SK-N-SH (cell line): Measurements from ENCODE around the gene PCSK9. TPM values are rescaled to one million over a fixed set of nuclear protein-coding genes. Genes with fewer than 3 reads are reported as not detected.
A peak's percentile ranks its signal among the peaks of the same experiment; 100 is the strongest.

Experiments used
- CTCF ChIA-PET: fragments of 300-600, 350-600 bp; formaldehyde crosslinking; extraction: SDS; loops from one replicate; lab custom pipeline; 2021; lab: Yijun Ruan, JAX
- POLR2A ChIA-PET: fragments of 350-600 bp; sonication (Branson Sonifier 250); formaldehyde crosslinking; extraction: SDS; loops from one replicate; lab custom pipeline; 2020; ENCODE audit warnings: antibody characterized with exemption, inconsistent platforms; lab: Yijun Ruan, JAX
- DNase-seq: peaks from one replicate; pipeline ENCODE4 v3.0.0; 2012
- H2AFZ ChIP-seq: fragments of 200-600 bp; sonication (generic); 2 replicates; pipeline ENCODE4 v1.8.1; 2016; ENCODE audit warnings: antibody characterized with exemption, mild to moderate bottlenecking, low read depth
- H3F3A ChIP-seq: fragments of 200-600 bp; sonication (generic); replicated peaks from 2 replicates; pipeline ENCODE3; 2016; ENCODE audit warnings: antibody characterized with exemption, mild to moderate bottlenecking; ENCODE audit not compliant: insufficient read depth
- H3K27ac ChIP-seq, 2 experiments: fragments of 200-500 bp in 1 of 2; fragments of 200-600 bp in 1 of 2; sonication (Bioruptor generic) in 1 of 2; sonication (generic), shearing (Covaris generic) in 1 of 2; 2 replicates each; pipeline versions ENCODE4 v1.5.1 to v1.6.1; 2014 to 2016; ENCODE audit warnings: low read depth in 2 of 2, inconsistent platforms in 1 of 2, low read length in 1 of 2, mild to moderate bottlenecking in 1 of 2, mixed read lengths in 1 of 2
- H3K27me3 ChIP-seq: fragments of 200-600 bp; sonication (generic), shearing (Covaris generic); 2 replicates; pipeline ENCODE4 v1.6.1; 2016; ENCODE audit warnings: mixed run types; ENCODE audit not compliant: insufficient read depth
- H3K36me3 ChIP-seq, 2 experiments: fragments of 200-500 bp in 1 of 2; fragments of 200-600 bp in 1 of 2; sonication (Bioruptor generic) in 1 of 2; sonication (generic) in 1 of 2; replicated peaks in 1 of 2; 2 replicates each; pipeline versions ENCODE3 to v1.5.1; 2014 to 2016; ENCODE audit warnings: low read length in 1 of 2, mild to moderate bottlenecking in 1 of 2; ENCODE audit not compliant: insufficient read depth in 2 of 2, control insufficient read depth in 1 of 2
- H3K4me1 ChIP-seq, 2 experiments: fragments of 200-500 bp in 1 of 2; fragments of 200-600 bp in 1 of 2; sonication (Bioruptor generic) in 1 of 2; sonication (generic), shearing (Covaris generic) in 1 of 2; 2 replicates each; pipeline versions ENCODE4 v1.5.1 to v1.6.1; 2014 to 2016; ENCODE audit warnings: low read depth in 1 of 2, low read length in 1 of 2, mixed run types in 1 of 2; ENCODE audit not compliant: insufficient read depth in 2 of 2, control insufficient read depth in 1 of 2
- H3K4me2 ChIP-seq: fragments of 200-600 bp; sonication (generic), shearing (Covaris generic); 2 replicates; pipeline ENCODE4 v1.6.1; 2017; ENCODE audit warnings: mixed run types
- H3K4me3 ChIP-seq, 2 experiments: fragments of 200-500 bp in 1 of 2; fragments of 200-600 bp in 1 of 2; sonication (Bioruptor generic) in 1 of 2; sonication (generic), shearing (Covaris generic) in 1 of 2; 2 replicates each; pipeline versions ENCODE4 v1.5.1 to v1.8.1; 2014 to 2016; ENCODE audit warnings: low read depth in 2 of 2, inconsistent platforms in 1 of 2, low read length in 1 of 2, mild to moderate bottlenecking in 1 of 2, mixed read lengths in 1 of 2, moderate library complexity in 1 of 2
- H3K79me2 ChIP-seq: fragments of 200-600 bp; sonication (generic); 2 replicates; pipeline ENCODE4 v1.8.1; 2017; ENCODE audit warnings: mild to moderate bottlenecking; ENCODE audit not compliant: insufficient read depth
- H3K9ac ChIP-seq: fragments of 200-600 bp; sonication (generic); 2 replicates; pipeline ENCODE4 v1.6.1; 2017; ENCODE audit warnings: mixed run types
- H3K9me2 ChIP-seq: fragments of 200-600 bp; sonication (generic); 2 replicates; pipeline ENCODE4 v1.6.1; 2017; ENCODE audit warnings: mixed run types
- H3K9me3 ChIP-seq: fragments of 200-600 bp; sonication (generic); 2 replicates; pipeline ENCODE4 v1.6.1; 2017; ENCODE audit warnings: mixed run types, mild to moderate bottlenecking, moderate library complexity
- H4K20me1 ChIP-seq: fragments of 200-600 bp; sonication (generic); 2 replicates; pipeline ENCODE4 v1.6.1; 2017; ENCODE audit warnings: mild to moderate bottlenecking, mixed run types; ENCODE audit not compliant: insufficient read depth
- CHD2 ChIP-seq: fragments of 150-350 bp; IDR thresholded peaks from 2 replicates; pipeline ENCODE4 v1.6.1; 2018; ENCODE audit warnings: low read length; ENCODE audit not compliant: partially characterized antibody
- CTCF ChIP-seq: fragments of 200-600 bp; sonication (generic); IDR thresholded peaks from 2 replicates; pipeline ENCODE4 v1.6.1; 2017; ENCODE audit warnings: antibody characterized with exemption, mild to moderate bottlenecking, moderate library complexity
- EZH2phosphoT487 ChIP-seq: fragments of 200-600 bp; sonication (generic); IDR thresholded peaks from 2 replicates; pipeline ENCODE4 v1.6.1; 2017; ENCODE audit warnings: low read depth, mixed run types, mild to moderate bottlenecking, antibody characterized with exemption, moderate library complexity, borderline replicate concordance
- FOXJ3 ChIP-seq: sonication (generic); formaldehyde crosslinking; IDR thresholded peaks from 2 replicates; pipeline ENCODE4 v1.5.1; 2020; ENCODE audit warnings: mild to moderate bottlenecking, missing genetic modification reagents
- GABPA ChIP-seq: IDR thresholded peaks from 2 replicates; pipeline ENCODE4 v1.4.0; 2012; ENCODE audit warnings: low read depth, mild to moderate bottlenecking
- JUND ChIP-seq: IDR thresholded peaks from 2 replicates; pipeline ENCODE4 v1.4.0; 2012
- MAX ChIP-seq: IDR thresholded peaks from 2 replicates; pipeline ENCODE4 v1.4.0; 2012; ENCODE audit warnings: low read depth
- MEF2A ChIP-seq: IDR thresholded peaks from 2 replicates; pipeline ENCODE4 v1.4.0; 2012; ENCODE audit warnings: low read depth, borderline replicate concordance
- NRF1 ChIP-seq: IDR thresholded peaks from 2 replicates; pipeline ENCODE4 v1.6.1; 2012; ENCODE audit warnings: low read depth, mild to moderate bottlenecking, low read length
- PBX3 ChIP-seq: IDR thresholded peaks from 2 replicates; pipeline ENCODE4; 2012
- RXRA ChIP-seq: IDR thresholded peaks from 2 replicates; pipeline ENCODE4 v1.4.0; 2012; ENCODE audit warnings: low read depth, mild to moderate bottlenecking, borderline replicate concordance
- SMC3 ChIP-seq: IDR thresholded peaks from 2 replicates; pipeline ENCODE4 v1.6.1; 2012; ENCODE audit warnings: low read depth, low read length, improper control_type of control experiment
- TEAD4 ChIP-seq: IDR thresholded peaks from 2 replicates; pipeline ENCODE4 v1.4.0; 2012; ENCODE audit warnings: mild to moderate bottlenecking, borderline replicate concordance; ENCODE audit not compliant: insufficient read depth
- USF1 ChIP-seq: IDR thresholded peaks from 2 replicates; pipeline ENCODE4 v1.4.0; 2012; ENCODE audit warnings: low read depth, borderline replicate concordance
- USF2 ChIP-seq: fragments of 150-350 bp; IDR thresholded peaks from 2 replicates; pipeline ENCODE4 v1.6.1; 2017; ENCODE audit warnings: antibody characterized with exemption, low read length, low read depth, borderline replicate concordance
- WGBS: methylation state at CpG from one replicate; pipeline ENCODE4 v1.1.6; 2017; ENCODE audit warnings: low lambda C conversion rate; 5-methylcytosine and 5-hydroxymethylcytosine counted together
- polyA plus RNA-seq, 3 experiments: library from polyadenylated mRNA; depleted of rRNA; stranded (reverse); fragments of >200 nt; gene quantifications; 2 replicates each; pipeline ENCODE4 v1.2.3, GENCODE V29; 2012

PCSK9 gene
- polyA plus RNA-seq, 1 of the 3 experiments (the other 2 are of a cell fraction), result 0.02 TPM

- Histone ChIP-seq H2AFZ (no peak overlapping the region), H3K79me2 (no peaks in the 10 kb centered on the region), H3K9me3 (no peaks in the 10 kb centered on the region), H3K9ac (no peak overlapping the region), H4K20me1 (no peaks in the 10 kb centered on the region), H3K4me1 (no peaks in the 10 kb centered on the region; a peak in 1 of 4 replicates), H3K9me2 (no peaks in the 10 kb centered on the region), H3K36me3 (no peaks in the 10 kb centered on the region), H3K27me3 (no peaks in the 10 kb centered on the region), H3K27ac (no peak overlapping the region), H3K4me2 (no peak overlapping the region), H3K4me3 (no peak overlapping the region), H3F3A (no peaks in the 10 kb centered on the region)
- no peak for TF ChIP-seq NRF1
- ChIA-PET CTCF (interaction anchor here (0.9 to 12.2 kb wide), 4 partner anchors 9 to 68 kb away, joined by 3 to 390 read pairs (median 82); partner anchors contain the start of gene BSND), POLR2A (no interaction called here)
- DNase-seq, result no peak
- WGBS, result 83% methylated on average over 5 of the region's 5 CpGs
These were observed 24.2 kb upstream of the PCSK9 start for GRCh38 chr1:55015123-55015522.

GRCh38 chr1:55015731-55016620 lies 23.4 kb upstream of the PCSK9 start:
- WGBS, result 57% methylated on average over 12 of the region's 12 CpGs
- peak overlapping the region; percentile 18; the same call in 1 of the 2 replicates for H3K4me2 ChIP-seq

More at GRCh38 chr1:55015731-55016620, 23.4 kb upstream of the PCSK9 start:
- Histone ChIP-seq H4K20me1 (no peaks in the 10 kb centered on the region), H3K9me3 (no peaks in the 10 kb centered on the region), H3K9ac (no peak overlapping the region), H2AFZ (peak overlapping the region; percentile 45; the same call in 1 of the 2 replicates), H3K4me3 (no peak overlapping the region), H3K36me3 (no peaks in the 10 kb centered on the region), H3K4me1 (no peaks in the 10 kb centered on the region; a peak in 1 of 4 replicates), H3K27ac (no peak overlapping the region), H3F3A (no peaks in the 10 kb centered on the region), H3K79me2 (no peaks in the 10 kb centered on the region), H3K27me3 (no peaks in the 10 kb centered on the region), H3K9me2 (no peaks in the 10 kb centered on the region)
- POLR2A ChIA-PET, result no interaction called here
- CTCF ChIA-PET, result interaction anchor here (0.8 to 12.2 kb wide), 7 partner anchors 10 to 124 kb away, joined by 3 to 390 read pairs (median 6); partner anchors contain the start of gene BSND
- no peak for DNase-seq
- TF ChIP-seq MEF2A, result no peak
- TF ChIP-seq CHD2, result no peak
- no peak for TF ChIP-seq CTCF
- no peak for TF ChIP-seq FOXJ3 (CRISPR knock-in tag)
- no peak for TF ChIP-seq PBX3
- no peak for TF ChIP-seq GABPA
- no peak for TF ChIP-seq USF2
- no peak for TF ChIP-seq EZH2phosphoT487
- TF ChIP-seq USF1, result no peak
- TF ChIP-seq MAX, result no peak
- no peak for TF ChIP-seq TEAD4
- TF ChIP-seq JUND, result no peak
- TF ChIP-seq RXRA, result no peak
- TF ChIP-seq SMC3, result no peak
